CD4-positive, alpha-beta T cell treated with Interleukin-2 at 100 ng/mL for 4 hours (primary cell): ENCODE measurements around the gene KRT83.
A peak's percentile ranks its signal among the peaks of the same experiment; 100 is the strongest.

Experiments
- DNase-seq: peaks from one replicate; pipeline ENCODE4 v3.0.0-alpha.2; 2020; ENCODE audit warnings: low spot score

Gene KRT83

DNA sequence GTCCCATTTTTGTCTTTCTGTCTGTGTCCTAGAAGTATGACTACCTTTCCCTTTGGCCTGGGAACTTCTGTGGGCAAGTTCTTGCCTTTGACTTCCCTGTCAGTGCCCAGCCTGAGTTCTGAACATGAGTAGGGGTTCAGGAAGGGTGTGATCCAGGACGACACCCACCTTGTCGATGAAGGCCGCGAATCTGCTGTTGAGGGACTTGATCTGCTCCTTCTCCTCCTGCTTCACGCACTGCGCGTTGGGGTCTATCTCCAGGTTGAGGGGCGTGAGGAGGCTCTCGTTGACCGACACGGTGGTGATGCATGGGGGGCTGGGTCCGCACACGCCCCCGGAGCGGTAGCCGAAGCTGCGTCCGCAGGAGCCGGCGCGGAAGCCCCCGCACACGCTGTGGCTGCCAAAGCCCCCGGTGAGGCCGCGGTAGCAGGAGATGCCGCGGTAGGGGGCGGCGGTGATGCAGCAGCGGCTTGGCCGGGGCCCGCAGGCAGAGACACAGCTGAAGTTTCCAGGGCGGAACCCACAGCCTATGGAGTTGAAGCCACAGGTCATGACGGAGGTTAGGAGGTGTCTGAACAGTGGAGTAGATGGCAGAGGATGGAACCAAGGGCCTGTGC is at the start of gene KRT83:
TSS of gene KRT83 (minus strand) at position 615 of the 617 bp plus-strand sequence. CDS start at position 552, 63 bp downstream.
- DNase-seq: no peak

DNA sequence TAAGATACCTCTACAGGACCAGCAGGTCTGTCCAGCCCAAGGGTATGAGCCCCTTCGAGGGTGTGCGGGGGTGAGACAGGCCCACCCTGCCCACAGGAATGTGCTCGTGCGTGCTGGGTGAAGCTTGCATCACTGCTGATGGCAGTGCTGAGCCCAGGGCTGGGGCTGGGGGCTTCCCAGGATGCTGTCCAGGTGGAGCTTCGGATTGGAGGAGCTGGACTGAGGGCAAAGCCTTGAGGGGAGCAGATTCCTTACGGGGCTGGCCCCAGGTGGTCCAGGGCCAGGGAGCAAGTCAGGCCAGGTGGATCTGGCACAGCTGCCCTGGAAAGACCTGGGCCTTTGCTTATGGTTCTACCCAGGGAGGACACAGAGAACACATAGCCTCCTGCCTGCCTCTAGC is 48.6 kb upstream of the KRT83 start:
- no peak for DNase-seq

DNA sequence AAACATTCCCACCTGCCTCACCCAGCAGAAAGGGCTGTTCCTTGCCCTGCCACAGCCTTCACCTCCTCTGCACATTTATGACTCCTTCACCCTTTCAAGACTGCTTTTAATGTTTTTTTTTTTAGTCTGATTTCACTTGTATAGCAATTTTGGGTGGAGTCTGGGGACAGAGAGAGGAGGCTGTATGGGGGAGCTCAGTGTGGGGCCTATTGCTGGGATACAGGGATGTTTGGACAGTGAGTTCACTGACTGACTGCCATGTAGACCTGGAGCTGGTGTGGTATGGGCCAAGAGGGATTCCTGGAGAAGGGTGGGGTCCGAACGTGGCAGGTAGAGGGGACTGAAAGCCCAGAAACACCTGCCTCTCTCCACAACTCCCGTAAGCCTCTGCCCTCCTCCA is 48.0 kb upstream of the KRT83 start:
- no peak for DNase-seq

DNA sequence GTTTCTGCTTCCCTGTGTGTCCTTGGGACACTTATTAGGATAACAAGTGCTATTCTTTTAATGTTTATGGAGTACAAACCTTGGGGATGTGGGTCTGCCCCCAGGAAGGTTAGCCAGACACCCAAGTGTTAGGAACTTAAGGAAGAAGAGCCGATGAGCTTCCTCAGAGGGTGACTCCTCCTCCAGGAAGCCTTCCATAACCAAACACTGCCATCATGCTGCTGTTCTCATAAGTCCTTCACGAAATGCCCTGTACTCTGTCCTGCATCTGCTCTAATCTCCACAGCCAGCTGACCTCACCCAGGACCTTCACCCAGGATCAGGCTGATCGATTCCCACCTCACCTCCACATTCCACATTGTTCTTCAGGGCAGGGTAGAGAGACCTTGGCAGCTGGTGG is 47.3 kb upstream of the KRT83 start:
- DNase-seq: no peak

DNA sequence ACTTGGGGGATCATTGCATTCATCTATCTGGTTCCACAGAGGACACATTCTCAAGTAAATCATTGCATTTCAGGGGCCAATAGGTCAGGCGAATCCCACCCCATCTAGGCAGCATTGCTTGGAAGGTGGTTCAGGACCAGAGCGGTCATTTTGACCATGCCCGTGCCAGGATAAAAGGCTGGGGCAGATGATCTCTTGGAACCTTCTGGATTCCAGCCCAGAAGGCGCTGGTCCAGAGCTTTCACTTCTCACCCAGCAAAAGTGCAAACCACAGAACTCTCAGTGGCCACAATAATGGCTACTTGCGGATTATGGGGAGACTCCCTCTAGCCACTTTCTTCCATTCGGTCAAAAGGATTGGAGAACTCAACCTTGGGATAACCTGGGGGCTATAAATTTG is 46.7 kb upstream of the KRT83 start:
- no peak for DNase-seq

DNA sequence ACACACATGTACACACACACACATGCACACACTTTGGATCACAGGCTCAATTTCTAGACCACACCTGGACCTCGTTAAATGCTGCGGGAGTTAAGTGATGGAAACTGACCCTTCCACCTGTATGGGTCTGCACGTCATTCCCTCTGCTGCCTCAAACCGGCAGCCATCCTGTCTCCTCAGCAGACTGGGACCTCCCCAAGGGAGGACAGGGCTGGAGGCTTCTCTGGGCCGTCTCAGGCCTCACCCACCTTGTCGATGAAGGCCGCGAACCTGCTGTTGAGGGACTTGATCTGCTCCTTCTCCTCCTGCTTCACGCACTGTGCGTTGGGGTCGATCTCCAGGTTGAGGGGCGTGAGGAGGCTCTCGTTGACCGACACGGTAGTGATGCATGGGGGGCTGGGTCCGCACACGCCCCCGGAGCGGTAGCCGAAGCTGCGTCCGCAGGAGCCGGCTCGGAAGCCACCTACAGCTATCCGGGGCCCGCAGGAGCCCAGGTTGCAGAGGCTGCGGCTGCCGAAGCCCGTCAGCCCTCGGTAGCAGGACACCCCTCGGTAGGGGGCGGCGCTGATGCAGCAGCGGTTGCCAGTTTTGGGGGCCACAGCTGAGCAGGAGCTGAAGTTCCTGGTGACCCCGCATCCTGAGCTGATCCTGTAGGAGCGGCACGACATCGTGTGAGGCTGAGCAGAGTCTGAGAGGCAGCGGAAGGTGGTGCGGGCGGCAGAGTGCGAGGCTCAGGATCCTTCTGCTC is 45.7 kb upstream of the KRT83 start, which contains the start of gene KRT85:
TSS of gene KRT85 (minus strand) at position 744 of the 748 bp plus-strand sequence. CDS start at position 668, 76 bp downstream.
- DNase-seq: no peak

DNA sequence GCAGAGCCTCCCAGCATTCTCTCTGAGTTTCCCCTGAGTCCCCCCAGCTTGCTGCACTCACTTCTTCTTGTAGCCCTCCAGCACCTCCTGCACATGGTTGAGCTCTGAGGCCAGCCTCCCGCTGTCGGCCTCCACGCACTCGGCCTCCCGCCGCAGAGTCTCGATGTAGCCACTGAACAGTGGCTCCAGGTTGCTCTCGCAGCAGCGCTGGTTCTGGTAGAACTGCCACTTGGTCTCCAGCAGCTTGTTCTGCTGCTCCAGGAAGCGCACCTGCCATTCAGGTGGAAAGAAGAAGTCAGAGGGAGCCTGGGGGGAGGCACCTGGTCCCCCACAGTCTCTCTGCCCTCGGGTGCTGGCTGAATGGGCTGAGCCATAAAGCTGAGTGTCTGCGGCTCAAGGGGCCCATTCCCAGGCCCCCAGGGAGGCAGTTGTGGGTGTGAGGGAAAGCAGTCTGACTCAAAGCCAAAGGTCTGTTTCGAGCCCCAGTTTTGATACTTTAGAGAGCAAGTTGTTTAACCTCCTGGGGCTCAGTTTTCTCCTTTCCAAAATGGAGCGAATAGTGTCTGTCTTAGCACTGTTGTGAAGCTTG is 43.8 kb upstream of the KRT83 start:
- DNase-seq: no peak

DNA sequence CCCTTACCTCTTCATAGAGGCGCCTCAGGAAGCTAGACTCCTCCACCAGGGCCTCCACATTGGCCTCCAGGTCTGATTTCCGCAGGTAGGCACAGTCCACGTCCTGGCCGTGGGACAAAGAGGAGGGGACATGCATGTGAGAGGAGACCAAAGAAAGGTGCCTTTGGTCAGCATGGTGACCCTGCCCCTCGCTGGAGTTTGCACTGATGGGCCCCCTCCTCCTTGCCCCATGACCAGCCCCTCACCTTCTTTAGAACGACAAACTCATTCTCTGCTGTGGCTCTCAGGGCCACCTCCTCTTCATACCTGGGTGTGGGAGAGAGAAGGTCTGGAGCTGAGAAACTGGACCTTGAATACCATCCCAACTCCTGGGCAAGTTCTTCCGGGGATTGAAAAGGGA is 42.9 kb upstream of the KRT83 start:
- no peak for DNase-seq

DNA sequence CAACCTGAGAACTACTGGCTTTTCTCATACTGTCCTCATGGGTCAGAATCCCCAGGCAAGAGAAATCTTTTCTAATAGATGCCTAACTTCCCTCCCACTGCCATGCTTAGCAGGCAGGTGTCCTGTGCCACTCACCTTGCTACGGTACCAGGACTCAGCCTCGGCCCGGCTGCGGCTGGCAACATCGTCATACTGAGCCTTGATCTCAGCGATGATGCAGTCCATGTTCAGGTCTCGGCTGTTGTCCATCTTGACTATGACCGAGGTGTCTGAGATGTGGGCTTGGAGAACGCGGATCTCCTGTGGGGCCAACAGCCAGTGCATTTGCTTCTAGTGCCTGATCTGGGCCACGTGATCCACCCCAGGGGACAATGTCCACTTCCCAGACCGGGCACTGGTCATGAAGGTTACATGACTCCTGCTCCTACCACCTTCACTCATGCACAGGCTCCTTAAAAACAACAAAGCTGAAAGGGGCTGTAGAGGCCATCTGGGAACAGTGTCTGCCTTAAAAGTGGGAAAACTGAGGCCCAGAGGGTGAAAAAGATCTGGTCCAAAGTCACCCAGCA is 42.0 kb upstream of the KRT83 start:
- DNase-seq: no peak

DNA sequence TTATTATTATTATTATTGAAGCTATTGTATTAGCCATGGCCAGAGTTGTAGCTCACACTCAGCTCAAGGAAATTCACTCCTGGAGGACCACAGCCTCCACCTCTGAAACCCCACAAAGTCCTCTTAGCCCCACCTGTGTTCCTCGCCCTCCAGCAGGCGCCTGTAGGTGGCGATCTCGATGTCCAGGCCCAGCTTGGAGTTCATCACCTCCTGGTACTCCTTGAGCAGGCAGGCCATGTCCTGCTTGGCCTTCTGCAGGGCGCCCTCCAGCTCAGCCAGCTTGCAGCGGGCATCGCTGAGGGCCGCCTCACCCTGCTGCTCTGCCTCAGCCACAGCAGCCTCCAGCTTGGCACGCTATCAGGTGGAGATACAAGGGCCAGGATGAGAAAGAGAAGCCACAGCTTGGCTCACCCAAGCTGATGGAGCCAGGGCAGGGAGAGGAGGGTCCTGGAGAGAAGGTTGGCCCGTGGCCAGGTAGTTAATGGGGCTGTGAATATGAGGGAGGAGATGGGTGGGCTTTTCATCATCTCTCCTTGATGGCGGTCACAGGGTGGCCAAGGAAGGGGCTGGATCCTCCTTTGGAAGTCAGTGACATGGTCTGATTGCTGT is 41.0 kb upstream of the KRT83 start:
- DNase-seq: no peak

DNA sequence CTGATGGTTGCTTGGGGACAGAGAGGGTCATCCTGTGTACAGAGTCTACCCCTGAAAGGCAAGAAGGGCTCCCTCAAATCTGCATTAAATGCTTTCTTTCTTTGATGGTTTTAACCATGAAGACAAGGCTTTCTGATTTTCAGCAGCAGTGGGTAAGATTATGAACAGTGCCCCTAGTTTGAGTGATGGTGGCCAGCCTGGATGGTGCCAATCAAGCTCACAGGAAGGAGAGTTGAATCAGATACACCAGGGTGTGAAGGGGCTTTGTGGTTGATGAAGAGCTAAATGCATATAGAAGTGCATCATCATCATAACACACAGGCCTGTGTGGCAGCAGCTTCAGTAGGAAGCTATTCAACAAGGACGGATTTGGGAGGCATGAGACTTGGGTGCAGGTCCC is 40.4 kb upstream of the KRT83 start:
- no peak for DNase-seq

DNA sequence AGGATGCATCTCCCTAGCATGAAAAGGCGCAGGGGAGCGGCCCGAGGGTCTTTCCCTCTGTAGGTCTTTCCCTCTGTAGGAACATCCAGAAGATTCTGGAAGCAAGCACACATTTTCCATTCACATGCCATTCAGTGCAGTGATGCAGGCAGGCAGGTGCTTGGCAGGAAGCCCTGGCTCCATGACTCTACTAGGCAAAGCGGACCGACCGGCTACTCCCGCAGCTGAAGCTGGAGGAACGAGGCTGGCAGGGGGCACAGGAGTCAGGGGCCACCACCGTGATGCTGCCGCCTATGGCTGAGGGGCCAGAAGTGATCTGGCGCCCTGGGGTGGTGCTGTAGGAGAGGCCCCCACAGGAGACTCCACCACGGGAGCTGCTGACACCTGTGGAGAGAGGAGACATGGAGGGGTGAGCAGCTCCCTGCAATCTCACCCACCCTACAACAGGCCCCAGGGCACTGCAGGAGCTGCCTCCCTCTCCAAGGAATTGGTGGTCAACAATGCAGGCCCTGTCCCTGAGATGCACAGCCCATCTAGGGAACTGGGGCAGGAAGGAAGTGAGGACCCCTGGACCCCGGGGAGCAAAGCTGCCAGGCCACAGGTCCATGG is 39.6 kb upstream of the KRT83 start:
- DNase-seq: no peak

DNA sequence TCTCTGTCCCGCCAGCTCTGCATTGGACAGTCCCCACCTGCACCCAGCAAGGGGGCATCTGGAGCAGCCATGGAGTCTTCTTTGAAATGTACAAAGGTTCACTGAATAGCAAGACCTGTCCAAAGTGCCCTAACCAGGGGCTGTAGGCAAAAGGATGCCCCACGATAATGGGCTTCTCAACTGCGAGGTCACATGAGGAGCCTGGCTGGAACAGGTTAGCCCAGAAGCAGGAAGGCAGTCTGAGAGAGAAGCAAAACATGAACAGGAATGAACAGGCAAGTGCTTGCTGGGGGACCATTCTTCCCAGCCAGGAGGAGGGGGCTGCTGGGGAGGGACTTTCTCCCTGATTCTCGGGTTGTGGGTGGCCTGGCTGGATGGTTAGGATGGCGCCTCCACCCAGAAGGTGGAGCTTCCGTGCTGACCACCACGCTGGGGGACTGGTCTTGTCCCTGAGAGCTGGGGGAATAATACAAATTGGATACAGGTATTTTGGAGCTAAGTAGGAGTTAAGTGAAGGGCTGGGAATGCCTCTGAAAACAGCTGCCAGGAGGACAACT is 39.0 kb upstream of the KRT83 start:
- DNase-seq: no peak

DNA sequence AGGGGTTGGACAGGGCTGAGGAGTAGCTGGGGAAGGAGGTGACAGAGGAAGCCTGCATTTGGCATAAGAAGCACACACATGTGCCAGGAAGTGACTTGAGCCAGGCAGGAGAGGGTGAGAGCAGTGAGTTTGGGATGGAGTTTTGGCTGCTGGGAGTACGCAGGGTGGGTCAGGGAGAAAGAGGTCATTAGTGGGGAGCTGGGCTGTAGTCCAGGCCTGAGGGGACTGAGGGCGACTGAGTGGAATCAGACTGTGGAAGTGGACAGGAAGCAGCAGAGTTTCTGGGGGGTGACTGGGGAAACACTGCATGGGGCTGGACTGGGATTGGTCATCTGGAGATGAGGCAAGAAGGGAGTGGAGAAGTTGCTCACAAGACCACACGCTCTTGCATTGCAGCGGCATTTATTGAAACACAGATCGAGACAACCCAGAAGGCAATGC is 38.4 kb upstream of the KRT83 start:
- no peak for DNase-seq

DNA sequence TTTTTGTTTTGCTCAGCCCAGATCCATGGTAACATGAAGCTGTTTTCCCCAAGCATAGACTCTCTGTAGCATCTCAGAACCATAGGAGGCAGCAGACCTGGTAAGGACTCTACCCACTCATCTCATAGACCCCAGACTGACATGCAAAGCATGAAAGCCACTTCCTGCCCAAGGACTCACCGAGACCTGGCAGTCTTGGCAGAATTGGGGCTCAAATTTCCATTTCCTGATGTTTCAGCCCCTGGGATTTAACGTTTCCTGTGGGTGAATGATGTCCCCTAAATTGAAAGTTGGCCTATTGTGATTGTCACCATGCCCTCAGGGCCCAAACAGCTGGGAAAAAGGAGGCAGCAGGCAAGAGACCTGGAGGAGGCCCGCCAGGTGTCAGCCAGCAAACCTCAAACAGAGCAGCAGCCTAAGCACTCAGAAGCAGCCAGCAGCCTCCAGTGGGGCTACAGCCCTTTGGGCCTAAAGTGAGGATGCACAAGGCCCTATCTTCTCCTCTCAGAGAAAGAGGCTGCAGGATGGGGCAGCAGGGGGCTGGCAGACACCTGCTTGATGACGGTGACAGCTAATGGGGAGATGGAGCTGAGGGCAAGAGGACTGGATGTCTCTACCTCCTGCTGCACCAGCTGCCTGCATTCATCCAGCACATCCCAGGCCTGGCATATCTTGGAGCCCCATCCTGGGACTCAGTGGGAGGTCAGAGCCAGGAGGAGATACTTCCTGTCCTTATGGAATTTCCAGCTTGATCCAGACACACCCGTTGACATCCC is 37.6 kb upstream of the KRT83 start:
- peak; percentile 24 for DNase-seq

DNA sequence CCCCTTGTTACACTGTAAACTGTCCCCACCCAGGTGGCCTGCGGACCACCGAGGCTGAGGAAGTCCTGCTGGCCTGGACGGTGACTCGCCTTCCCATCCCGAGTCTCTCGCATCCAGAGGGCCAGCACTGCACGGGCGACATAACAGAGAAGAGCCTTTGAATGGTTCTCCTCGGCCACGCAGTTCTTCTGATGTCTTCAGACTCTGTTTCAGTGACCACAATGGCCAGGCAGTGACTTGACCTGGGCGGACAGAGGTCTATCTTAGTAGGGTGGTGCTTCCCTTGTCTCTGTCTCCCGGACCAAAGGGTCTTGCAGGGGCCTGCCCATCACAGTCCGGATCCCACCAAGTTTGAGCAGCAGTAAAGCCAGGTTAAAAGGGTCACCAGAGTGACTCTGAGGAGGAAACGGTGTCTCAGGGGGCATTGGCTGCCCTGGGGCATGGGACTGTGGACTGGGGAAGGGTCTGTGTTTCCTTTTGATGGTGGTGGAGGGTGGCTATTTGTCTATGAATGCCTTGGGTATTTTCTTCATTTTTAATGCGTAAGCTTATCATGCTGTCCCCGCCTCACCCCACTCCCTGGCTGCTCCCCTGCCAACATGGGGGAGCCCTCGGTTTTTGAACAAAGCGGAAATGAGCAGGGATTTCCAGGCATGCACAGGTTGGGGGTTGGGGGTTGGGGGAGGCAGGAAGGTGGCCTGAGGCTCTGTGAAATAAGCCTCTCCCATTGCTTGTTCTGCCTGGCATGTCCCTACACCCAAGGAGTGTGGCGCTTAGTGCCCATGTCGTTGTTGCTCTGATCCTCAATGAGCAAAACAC is 35.8 kb upstream of the KRT83 start:
- no peak for DNase-seq

DNA sequence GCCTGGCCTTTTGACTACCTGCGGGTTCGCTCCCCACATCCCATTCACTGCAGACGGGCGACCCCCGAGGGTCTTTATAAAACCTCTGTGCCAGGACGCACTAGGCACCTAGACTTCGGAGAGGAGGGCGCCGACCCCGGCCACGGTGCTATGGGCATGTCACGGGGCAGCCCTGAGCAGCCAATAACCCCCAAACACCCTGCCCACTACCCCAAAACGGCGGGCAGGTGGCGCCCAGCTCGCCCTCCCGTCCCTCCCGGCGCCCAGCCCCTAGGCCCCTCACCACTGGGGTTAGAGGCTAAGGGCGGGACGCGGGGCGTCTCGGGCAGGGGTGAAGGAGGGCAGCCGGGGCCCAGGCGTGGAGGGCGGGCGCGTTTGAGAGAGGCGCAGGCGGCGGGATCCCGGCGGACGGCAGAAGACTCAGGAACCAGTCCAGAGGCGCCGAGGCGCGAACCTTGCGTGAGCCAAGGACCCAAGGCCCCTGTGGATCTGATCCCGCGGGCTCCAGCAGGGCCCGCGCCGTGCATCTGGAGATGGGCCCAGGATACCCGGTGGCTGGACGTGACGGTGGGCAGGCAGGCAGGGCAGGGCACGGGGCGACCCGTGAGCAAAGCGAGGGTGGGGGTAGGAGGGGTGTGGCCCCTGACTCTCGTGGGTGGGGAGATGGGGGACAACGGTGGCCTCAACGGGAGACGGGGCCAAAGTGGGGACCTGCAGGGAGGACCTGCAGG is 35.0 kb upstream of the KRT83 start:
- DNase-seq: no peak

DNA sequence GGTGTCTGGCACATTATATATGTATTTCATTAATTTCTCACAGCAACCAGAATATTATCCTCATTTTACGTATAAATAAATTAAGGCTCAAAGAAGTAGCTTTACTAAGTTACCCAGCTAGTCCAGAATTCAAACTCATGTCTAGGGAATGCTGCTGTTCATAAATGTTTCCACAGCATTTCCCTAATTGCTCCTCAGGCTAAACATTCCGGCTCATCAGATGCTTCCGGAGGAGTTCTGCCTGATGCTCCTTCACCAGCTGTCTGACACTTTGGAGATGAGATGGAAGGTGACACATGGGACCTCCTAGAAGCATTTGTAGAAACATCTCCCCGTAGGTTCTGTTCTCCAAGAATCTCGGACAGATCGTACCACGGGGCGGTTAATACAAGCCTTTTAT is 34.0 kb upstream of the KRT83 start:
- DNase-seq: no peak

DNA sequence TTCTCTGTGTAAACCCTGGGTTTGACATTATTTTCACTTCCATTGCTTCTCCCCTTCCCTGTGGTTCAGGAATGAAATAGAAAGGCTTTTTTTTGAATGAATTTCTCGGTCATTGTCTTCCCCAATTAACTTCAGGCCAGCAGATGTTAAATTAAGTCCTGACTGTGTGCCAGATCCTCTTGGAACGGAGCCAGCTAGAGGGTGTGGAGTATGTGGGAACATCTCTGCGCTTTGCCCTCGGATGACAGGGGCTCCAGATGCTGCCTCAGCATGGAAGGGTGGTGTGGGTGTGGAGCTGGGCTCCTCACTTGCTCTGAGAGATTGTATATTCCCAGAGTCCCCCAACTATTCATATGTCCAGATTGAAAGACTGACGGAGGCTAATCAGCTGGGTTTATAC is 33.0 kb upstream of the KRT83 start:
- DNase-seq: no peak
